ENCODE measurements around the gene IFI27L2. TPM values are rescaled to one million over a fixed set of nuclear protein-coding genes. Genes with fewer than 3 reads are reported as not detected.
A peak's percentile ranks its signal among the peaks of the same experiment; 100 is the strongest.

IFI27L2 gene
- total RNA-seq, 1 experiment from 2014 or later: 24.4 TPM

DNA sequence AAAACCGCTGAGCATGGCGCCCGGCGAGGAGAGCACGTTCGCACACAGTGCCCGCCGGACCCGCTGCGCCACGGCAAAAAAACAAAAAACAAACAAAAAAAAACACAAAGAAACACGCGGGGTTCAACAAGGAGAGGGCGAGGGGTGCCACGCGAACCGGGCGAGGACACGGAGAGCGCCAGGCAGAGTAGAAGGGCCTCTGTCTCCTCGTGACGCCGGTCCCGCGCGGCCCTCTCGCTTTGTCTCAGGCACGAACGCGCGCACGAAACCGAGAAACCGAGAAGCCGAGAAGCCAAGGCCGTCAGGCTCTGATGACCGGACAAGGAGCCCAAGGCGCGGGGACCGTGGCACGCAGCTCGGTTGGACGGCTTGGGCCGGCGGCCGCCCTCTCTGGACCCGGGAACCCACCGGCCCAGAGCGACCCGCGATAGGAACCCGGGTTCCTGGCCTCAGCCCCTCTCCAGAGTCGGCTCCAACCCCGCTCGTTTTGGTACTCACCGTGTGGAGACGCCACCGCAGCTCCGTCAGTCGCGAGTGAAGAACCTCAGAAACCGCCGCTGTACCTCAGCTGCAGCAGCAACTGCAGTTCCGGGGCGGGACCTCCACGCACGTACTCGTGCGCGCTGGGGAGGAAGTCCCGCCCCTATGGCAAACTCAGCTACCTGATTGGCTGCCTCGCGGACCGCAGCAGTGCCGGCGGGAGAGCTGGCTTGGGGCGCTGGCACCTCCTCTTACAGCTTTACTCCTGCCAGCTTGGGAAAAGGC, 48.6 kb downstream of the IFI27L2 start, which contains the start of the genes DDX24 and IFI27L1:
DDX24 (minus strand) TSS at position 582 of the 765 bp plus-strand sequence. CDS start 1,460 bp downstream, outside the sequence.
IFI27L1 (plus strand) TSS at position 690 of the 765 bp plus-strand sequence. CDS start 15,628 bp downstream, outside the sequence.
- Histone ChIP-seq H3K9me3 (replicated peaks) (peaks cover 7% of the 10 kb centered on the region; the same call in 1 of the 2 replicates), H3K36me3 (peaks cover 33% of the 10 kb centered on the region), H3K27ac (peak within 1 kb of the TSS; percentile 86), H3K27me3 (no peaks in the 10 kb centered on the region), H3K4me1 (peaks cover 6% of the 10 kb centered on the region), H3K4me3 (peak within 1 kb of the TSS; percentile 92)
- peak; percentile 93 for DNase-seq

DNA sequence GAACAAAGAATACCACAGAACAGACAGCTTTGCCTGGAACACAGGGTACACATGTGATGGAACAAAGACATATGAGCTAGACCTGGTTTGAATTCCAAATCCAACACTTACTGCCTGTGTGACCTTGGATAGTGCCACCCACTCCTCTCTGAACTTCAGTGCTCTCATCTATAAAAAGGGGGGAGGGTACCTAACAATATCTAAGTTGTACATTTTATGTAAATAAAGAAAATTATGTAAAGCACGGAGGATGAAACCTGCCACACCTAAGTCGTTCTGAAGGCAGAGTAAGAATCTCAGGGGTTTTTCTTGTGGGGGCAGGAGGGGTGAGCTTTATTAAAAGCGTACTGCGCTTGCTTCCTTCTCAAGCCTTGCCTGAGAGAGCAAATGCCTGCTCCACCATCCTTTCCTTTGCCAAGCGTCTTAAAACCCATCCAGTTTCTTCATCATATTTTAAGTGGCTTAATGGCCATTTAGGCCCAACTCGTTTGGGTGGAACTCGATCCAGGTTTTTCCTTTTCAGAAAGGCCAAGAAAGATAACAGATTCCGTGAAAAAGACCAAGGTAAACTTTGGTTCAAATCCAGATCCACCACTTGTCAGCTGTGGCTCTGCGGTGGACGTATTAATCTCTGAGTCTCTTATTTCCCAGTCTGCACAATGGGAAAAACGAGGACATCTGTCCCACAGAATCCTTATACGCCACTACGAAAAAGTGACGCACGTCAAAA, 49.3 kb downstream of the IFI27L2 start:
- Histone ChIP-seq H3K27ac (peak overlapping the region; percentile 86), H3K4me1 (peaks cover 6% of the 10 kb centered on the region), H3K4me3 (peak overlapping the region; percentile 92), H3K36me3 (peaks cover 41% of the 10 kb centered on the region), H3K27me3 (no peaks in the 10 kb centered on the region), H3K9me3 (replicated peaks) (peaks cover 12% of the 10 kb centered on the region; the same call in 1 of the 2 replicates)
- peak; percentile 51 to 75 for DNase-seq

DNA sequence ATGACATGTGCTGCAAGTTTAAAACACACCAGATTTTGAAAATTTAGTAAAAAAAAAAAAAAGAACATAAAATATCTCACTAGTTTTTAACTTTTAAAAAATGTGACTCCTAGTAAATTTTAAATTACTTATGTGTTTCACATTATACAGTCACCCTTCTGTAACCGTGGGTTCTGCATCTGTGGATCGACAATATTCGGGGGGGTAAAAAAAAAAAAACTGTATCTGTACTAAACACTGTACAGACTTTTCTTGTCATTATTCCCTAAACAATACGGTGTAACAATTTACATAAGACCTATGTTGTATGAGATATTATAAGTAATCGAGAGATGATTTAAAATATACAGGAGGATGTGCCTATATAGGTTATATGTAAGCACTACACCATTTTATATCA, 51.6 kb downstream of the IFI27L2 start:
- H3K27me3 ChIP-seq: no peaks in the 10 kb centered on the region
- H3K36me3 ChIP-seq: peaks cover 55% of the 10 kb centered on the region
- no peak for DNase-seq
- H3K4me3 ChIP-seq: no peak overlapping the region
- H3K9me3 ChIP-seq (replicated peaks): peaks cover 20% of the 10 kb centered on the region
- no peak overlapping the region for H3K27ac ChIP-seq
- H3K4me1 ChIP-seq: peaks cover 6% of the 10 kb centered on the region

Other genes starting within 250 kb of the IFI27L2 start
- gene FAM181A, start 202.3 kb downstream of the IFI27L2 start, total RNA-seq (2014; rRNA removed; shearing (Covaris generic)): not detected in 2 replicates
- gene ASB2, start 153.0 kb downstream of the IFI27L2 start, total RNA-seq (2014; rRNA removed; shearing (Covaris generic)): 2.3 and 2.4 TPM in 2 replicates
- gene CCDC197, start 132.3 kb downstream of the IFI27L2 start, total RNA-seq (2014; rRNA removed; shearing (Covaris generic)): not detected in 2 replicates
- gene OTUB2, start 103.3 kb downstream of the IFI27L2 start, total RNA-seq (2014; rRNA removed; shearing (Covaris generic)): 0.51 and 0.55 TPM in 2 replicates
- gene DDX24, start 48.4 kb downstream of the IFI27L2 start, total RNA-seq (2014; rRNA removed; shearing (Covaris generic)): 187 and 191 TPM in 2 replicates
- 9.5 and 11.9 TPM in 2 replicates for gene IFI27L1, start 48.3 kb downstream of the IFI27L2 start, total RNA-seq (2014; rRNA removed; shearing (Covaris generic))
- gene IFI27, start 18.9 kb downstream of the IFI27L2 start, total RNA-seq (2014; rRNA removed; shearing (Covaris generic)): 0.55 and 0.81 TPM in 2 replicates
- 35.5 and 47.1 TPM in 2 replicates for gene PPP4R4, start 44.7 kb upstream of the IFI27L2 start, total RNA-seq (2014; rRNA removed; shearing (Covaris generic))
- gene SERPINA10, start 163.7 kb upstream of the IFI27L2 start, total RNA-seq (2014; rRNA removed; shearing (Covaris generic)): 0.03 TPM in 1 of 2 replicates, not detected in the other
- gene SERPINA6, start 193.7 kb upstream of the IFI27L2 start, total RNA-seq (2014; rRNA removed; shearing (Covaris generic)): not detected in 2 replicates
- gene SERPINA2, start 237.1 kb upstream of the IFI27L2 start, total RNA-seq (2014; rRNA removed; shearing (Covaris generic)): not detected in 2 replicates